RPMI8226 (cell line): ENCODE data around the gene CXXC5.
A peak's percentile ranks its signal among the peaks of the same experiment; 100 is the strongest.

ENCODE experiments used
- DNase-seq: peaks from one replicate; pipeline ENCODE4 v3.0.0-alpha.2; 2015

Gene CXXC5

DNA sequence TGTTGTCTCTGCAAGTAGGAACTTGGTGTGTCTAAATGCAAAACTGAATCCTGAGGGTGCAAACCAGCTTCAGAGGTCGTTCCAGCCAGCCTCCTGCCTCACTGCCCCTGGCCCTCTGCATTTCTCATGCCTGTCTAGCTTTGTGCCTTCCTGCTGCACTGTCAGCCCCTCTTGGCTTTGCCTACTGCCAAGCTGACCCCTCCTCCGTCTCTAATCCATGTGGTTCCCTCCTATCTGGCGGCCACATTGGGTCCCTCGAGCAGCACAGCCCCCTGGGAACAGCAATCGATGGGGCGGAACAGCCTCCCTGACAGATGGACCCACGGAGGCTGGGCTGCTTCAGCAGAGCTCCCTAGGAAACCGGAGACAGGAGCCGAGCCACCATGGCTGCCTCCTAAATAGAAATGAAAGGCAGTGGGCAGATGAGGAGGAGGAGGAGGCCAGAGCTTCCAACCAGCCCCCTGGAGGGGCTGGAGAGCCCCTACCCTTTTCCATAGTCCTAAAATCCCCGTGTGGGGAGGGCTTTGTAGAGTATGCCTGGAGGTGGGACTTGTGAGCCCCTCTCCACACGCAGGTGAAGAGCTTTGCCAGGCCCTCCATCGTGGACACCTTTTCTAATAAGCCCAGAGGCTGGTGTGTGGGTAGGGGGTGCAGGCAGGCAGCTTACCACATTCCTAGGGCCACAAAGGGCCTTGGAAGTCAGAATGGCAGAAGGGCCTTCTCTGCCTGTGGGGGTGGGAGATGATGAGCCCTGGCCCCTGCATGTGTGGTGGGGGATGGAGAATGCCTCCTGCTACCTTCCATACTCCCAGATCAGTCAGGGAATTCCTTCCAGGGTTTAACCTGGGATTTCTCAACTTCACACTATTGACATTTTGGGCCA, 9.2 kb upstream of the CXXC5 start:
- no peak for DNase-seq

DNA sequence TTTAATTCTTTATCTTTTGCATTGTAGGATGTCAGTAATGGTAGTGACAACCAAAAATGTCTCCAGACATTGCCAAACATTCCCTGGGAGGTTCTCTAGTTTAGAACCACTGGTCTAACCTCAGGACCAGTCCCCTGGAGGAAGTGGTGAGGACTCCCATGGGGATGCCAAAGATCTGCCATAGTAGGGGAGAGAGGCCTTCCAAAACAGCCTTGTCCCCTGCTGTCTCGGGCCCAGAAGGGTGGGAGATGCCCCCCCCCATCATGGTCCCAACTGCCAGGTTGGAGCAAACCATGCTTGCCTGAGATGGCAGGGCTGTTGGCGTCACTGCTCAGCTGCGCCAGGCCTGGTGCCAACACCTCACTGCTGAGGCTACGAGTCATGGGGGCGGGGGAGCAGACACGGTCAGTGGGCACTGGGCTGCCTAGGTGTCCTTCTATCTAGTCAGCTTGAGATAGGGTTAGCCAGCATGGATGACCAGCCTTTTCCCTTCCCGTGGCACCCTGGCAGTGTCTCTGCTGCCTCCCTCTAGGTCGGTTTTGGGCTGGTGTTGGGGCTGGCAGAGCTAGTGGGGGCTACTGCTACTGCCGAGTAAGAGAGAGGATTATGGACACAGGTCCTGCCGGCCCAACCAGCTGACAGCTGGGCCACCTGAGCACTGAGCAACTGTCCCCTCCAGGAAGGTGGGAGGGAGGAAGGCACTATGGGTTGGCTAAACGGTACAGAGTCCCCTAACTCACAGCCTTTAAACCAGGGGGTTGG, 8.3 kb upstream of the CXXC5 start:
- no peak for DNase-seq

DNA sequence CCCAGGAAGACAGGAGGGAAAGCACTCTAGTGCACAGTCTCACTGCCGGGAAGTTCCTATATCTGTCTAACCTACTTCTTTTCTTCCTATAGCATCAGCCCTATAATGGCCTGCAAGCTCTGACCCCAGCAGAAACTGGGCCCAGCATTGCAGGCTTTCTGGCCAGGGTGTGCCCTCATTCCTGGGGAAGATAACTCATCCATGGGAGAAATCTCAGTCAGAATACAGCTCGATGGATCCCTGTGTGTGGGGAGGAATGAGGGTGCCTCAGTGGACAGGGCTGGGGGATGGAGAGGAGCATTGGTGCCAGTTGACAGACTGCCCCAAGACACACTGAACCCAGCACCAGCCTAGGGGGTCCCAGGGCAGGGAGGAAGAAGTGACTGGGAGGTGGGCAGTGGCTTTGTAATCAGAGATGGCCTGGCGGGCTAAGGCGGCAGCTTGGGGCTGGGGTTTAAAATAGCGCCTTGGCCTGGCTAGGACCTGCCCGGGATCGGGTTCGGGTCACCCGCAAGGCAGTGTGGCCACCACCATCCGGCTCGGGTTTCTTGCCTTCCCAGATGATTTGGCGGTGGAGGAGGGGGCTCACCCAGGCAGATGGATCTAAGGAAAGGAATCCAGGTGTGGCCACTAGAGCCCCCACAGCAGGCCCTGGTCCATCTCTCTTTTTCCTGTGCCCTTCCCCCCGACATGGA, 7.6 kb upstream of the CXXC5 start:
- no peak for DNase-seq

DNA sequence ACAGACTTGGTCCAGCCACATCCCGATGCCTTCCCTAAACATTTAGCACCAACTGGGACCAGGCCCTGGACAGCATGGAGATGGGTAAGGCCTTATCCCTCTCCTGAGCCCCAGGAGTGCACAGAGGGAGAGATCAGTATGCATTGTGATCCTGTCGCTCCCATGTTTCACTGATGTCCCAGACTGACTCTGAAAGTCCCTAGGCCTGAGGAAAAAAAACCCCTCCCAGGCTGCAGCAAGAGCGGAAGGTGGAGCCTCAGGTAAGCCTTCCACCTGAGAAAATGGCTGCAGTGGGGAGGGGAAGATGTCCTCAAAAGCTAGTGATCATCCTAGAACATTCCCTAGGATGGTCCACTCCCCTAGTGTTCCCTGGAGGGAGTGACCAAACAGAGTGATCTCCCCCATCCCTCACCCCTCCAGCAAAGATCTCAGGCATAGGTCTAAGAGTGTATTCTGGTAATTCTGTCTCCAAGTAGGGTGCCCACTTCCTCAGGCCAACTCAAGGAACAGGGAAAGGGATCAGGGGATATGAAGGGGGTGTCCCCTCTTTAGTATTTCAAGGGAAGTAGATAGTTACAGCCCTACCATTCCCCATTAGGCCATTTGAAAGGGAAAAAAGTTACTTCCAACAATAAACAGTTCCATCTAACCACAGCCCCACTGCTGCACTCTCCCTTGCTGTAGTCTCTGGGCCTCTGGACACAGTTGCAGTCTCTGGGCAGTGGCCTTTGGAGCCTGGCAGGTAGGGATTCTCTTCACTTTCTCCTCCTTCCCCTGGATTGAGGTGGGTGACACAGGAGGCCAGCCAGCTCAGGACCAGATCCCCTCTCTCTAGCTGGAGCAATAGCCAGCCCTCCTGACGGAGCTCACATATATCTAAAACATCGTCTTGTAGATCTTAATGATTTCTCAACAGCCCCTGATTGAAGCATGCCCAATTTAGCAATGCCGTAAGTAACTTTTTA, 6.8 kb upstream of the CXXC5 start:
- DNase-seq, result no peak

DNA sequence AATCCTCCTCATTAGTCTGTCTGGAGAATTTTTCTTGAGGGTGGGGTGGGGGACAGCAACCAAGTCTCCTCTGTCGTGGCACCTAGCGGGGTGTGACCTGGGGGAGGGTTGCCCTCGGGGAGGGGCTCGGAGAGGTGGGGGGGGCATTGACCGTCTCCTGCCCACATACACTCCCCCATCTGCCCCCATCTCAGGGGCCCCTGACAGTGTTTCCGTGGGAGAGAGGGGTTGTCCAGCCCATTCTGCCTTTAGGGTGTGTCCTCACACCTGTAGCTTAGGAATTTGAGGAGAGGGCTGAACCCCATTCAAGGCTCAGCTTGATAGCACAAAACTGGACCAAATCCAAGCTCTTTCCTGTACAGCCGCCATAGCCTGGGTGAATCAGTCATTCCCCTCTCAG, 5.9 kb upstream of the CXXC5 start:
- no peak for DNase-seq

DNA sequence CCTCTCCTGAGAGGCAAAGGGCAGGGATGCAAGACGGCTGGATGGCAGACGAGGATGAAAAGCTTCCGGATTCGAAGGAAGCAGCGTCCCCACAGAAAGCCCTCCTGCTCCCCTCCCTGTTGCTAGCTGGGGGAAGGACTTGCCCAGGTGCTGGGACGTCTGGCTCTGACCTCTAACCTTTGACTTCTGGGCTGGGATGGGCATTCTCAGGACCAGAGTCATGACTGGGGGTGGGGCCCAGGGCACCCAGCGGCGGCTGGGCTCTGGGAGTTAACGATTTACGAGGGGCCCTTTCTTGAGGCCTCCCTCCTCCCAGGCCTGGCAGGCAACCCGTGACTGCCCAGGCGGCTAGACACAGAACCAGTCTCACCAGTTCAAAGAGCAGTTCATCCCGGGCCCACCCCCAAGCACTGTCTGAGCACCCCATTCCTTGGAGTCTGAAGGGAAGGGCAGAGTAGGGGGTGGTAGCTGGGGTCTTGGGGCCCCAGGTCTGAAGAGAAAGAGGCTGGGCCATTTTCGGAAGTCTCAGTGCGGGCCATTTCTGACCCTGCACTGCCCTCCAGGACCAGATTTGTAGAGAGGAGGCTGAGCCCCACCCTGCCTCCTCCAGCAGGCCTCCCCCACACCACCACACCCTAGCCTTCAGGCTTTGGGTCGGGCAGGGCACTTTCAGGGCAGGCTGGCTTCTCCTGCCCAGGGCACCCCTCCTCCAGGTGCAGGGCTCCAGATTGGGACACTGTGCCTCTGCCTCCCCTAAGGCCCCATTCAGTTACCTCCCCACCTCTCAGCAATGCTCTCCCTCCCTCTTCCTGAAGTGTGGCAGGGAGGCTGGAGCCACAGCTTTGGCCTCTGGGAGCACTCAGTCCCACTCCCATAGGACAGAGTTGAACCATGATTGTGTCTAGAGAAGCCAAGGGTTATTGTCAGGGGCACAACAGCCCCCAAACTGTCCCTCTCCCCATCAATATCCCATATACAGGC, 5.0 kb upstream of the CXXC5 start:
- DNase-seq, result no peak

DNA sequence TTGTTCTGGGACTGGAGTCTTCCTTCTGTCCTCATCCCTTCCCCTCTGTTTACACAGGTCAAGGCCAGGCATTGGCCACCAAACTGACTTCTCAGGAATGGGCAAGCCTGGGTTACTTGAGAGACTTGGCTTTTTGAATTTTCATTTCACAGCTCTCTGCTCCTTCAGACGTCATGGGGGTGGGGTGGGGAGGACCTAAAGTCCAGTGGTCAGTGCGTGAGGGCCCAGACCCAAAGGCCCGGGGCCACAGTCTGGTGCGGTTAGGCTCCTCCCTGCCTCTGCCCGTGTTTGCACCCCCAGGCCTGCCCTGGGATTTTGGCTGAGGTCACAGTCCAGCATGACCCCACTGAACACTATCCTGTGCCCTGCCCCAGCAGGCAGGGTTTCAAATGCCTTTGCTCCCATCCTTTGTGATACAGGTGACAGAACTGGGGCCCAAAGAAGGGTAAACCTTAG, 4.1 kb upstream of the CXXC5 start:
- DNase-seq, result no peak

DNA sequence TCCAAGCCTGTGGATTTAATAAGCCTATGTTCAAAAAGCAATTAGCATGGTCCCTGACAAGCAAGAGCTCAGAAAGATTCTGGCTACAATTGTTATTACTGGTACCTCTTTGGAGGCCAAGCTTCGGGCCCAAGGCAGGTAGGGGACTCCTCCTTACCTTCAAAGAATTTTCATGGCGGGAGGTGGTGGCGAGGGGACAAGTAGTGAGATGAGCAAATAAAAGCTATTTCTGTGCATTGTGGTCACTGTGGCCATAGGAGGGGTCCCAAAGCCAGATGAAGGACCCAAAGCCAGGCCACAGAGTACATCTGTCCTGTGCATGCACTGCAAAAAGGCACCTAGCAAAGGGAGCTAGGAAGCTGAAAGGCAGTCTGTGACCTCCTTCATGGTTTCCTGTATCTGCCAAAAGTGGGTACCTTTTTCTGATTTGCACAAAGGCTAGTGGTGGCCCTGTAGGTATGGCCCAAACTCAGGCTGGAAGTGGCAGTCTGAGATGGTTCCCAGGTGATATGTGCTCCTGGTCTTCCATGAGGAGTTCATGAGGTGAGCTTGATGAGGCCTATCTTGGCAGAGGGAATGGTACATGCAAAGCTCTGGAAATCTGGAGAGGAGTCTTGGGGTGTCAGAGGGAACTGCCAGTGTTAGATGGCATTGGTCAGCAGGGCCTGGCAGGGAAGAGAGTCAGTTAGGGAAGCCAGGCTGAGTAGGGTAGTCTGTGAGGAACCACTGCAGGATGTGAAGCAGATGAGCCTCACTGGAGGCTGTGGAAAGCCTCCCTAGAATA, 3.3 kb upstream of the CXXC5 start:
- DNase-seq, result no peak

DNA sequence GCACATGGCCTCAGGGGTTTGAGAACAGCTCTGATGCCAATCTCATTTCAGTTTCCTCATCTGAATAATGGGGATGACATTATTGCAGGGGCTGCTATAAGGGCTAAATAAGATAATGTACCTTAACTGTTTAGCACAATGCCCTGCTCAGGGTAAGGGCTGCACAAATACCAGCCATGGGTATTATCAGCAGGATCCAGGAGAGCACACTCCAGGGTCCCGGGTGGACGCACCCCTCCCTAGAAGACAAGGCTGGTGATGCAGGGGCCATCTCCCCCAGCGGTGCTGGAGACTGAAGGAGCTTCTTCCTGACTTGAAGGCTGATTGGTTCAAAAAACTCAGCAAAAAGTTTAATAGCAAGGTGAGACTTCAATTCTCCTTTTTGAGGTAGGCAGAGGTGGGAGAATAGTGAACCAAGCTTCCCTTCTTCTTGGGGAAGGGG, 2.7 kb upstream of the CXXC5 start:
- DNase-seq, result no peak

DNA sequence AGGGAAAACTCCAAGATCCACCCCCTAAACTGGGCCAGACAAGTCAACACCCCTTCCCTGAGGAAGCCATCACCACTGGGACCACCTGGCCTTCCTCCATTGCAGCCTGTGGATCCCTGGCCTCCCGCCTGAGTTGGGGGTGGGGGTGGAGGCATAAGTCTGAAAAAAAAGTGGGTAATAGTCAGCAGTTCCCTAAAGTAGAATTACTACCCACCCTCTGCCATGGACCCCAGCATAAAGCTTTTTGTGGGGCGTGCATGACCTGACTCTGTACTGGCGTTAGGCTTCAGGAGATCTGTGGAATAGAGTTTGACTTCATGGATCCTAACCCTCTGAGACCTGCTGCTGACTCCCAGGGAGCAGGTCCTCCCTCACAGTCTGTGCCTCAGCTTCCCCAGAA, 2.0 kb upstream of the CXXC5 start:
- DNase-seq, result no peak

DNA sequence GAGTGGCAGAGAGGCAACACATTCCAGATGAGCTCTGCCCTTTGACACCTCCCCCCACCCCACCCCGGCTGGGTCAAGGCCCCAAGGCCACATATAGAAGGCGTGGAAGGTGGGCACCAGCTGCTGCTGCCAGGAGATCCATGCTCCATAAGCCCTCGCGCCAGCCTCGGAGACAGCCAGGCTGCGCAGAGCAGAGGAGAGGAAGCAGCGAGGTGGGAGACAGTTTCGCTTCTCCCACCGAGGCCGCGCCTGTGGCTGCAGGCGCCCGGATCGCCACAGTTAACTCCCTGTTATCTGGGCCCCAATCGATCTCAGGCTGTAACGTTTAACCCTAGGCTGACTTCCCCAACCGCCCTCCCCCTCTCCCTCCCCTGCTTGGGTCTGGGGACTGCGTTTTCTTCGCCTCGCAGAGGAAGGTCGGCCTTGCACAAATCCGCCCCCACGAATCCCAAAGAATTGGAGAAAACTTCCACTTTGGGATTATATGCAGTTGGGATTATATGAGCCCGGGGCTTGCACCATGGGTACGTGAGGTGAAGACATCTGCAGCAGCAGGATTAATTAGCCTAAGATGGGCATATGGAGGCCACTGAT, 1.1 kb upstream of the CXXC5 start:
- DNase-seq, result no peak

DNA sequence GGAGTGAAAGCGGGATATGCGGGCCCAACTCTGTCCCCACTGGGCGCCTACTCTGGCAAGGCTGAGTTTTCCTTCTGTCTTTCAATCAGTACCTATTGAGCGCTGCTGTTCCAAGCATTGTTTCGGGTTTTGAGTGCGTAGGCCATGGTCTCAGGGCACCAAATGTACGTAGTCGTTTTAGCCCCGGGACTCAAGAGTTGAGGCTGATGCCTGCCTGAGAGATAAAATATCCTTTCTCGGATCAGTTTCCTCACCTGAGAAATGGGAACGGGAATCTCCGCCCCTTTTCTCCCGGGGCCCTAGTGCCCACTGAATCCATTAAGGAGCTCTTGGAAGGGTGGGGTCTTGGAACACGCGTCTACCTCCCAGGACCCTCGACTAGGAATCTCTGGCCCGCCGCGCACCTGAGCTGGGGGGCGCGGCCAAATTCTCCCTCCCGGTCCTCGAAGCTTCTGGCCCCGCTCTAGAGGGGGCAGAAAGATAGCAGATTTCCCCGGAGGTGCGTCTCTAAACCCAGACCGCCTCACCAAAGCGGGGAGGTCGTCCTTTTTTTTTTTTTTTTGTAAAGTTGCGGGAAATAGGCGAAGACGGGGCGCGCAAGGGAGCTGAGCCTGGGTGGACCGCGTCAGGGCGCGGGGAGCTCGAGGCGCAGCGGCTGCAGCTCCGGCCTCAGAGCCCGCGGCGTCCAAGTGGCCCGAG, 494 bp upstream of the CXXC5 start:
- DNase-seq, result no peak

DNA sequence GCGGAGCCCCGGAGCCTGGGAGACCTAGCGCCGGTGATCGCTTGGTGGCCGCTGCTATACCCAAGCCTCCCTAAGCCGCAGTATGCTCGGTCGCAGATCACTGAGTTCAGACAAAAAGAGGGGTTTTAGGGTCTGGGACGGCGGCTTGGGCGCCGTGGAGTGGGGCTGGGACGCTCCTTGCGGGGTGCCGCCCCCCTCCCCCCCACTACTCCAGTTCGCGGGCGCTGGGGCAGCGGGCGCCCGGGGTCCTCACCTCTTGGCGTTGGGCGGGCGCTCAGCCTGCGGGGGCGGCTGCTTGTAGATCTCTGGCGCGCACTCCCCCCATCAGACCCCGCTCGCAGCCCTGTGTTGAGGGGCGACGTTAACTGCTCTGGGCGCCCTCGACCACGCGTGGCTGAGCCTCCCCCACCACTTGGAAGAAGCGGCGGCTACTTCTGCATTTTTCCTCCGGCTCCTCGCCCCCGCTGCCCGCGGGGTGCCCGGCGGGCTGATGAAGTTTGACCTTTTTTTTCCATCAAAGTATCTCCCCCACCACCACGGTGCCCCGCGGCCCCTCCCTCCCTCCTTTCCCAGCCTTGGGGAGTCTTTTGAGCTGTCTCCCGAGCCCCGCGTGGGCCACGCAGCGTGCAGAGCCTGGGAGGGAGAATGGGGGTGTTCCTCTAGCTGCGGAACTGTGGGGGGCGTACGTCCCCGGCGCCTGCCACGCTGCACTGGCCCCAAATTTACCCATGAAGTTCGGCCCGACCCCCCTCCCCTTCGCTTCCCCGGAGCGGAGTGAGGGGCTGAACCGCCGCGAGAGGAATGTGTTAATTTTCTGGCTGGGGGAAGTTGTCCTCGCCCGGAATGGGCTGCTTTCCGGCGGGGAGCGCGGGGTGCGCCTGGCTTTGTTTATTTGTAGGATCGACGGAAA, 1.2 kb downstream of the CXXC5 start:
- peak; percentile 57 for DNase-seq

DNA sequence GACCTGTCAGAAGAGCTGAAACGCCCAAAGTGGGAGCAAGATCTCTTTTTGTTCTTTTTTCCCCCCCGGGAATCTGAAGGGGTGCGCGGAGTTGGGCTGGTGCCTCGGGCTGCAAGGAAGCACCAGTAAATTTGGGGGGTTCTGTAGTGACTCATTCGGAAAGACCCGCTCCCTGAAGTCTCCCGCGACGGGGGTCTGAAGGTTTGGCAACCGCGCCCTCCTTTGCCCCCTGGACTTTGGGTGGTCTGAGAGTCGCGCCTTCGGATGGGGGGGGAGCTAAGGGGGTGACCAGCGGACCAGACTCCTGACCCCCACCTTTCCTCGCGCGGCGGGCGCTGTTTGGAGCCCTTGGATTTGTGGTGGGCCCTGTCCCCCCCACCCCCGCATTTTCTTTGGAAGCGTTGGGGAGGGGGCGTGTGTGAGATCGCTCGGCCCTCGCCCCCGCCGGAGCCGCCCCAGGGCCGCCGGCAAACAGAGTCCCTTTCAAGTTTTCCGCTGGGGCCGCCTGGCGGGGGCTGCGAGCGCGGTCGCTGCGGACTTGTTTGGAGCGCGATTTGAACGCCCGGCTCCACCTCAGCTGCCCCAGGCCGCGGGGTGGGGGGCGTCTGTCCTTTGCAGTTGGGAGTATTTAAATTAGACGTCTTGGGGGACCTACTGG, 2.0 kb downstream of the CXXC5 start:
- DNase-seq, result peak; percentile 53

DNA sequence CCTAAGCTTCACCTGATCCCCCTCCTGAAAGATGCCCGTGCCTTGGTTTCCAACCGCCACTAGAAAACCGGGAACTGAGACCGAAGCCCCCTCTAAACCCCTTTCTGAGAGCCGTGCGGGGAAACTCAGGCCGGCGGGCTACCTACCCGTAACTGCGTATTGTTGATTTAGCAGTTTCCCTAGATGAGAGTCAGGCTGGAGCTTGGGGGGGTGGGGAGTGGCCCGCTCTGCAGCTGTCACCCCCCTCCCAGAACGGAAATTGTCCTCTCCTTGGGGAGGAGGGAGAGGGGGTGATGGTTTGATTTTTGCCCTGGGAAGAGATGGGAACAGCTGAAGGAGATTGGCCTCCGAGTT, 2.5 kb downstream of the CXXC5 start:
- DNase-seq, result peak; percentile 72

DNA sequence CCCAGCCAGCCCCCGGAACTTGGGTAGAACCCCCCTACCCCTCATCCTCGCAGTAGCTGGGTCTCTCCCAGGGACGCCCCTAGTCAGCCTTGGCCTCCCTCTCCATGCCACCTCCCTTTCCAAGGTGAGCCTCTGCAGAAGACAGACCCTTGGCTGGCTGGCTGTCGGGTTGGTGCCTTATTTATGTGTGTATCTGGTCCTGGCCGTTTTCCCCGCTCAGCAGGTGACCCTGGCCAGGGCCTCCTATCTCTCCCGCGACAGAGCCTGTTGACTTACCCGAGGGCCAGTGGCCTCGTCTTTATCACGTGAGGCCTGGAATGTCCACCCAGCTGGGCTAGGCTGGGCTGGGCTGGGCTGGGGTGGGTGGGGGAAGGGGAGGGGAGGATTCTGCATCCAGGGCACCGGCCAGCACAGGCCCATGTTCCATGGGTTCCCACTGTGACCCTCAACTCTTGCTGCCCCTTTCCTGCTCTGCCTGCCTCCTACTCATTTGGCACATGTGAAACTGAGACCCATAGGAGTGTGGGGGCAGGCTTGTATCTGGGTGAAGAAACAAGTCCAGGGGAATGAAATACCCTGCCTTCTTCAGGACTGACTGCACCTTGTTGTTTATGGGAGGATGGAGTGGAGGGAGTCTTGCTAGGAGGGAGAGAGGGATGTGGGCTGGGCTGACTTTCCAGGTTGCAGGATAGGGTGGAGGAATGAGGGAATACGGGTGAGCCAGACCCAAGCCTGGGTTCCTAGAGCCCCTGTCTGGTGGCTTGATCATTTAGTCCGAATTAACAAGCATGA, 3.1 kb downstream of the CXXC5 start:
- peak; percentile 35 for DNase-seq
